Fibroblast of lung (primary cell): ENCODE data around the gene GALNT17. TPM values are rescaled to one million over a fixed set of nuclear protein-coding genes. Genes with fewer than 3 reads are reported as not detected.

ENCODE experiments used
- DNase-seq, 2 donors: peaks; one replicate each; pipeline versions ENCODE4 v3.0.0 to v3.0.0-alpha.2; 2010; ENCODE audit warnings: low read depth in 2 of 2
- H2AFZ ChIP-seq: 2 replicates; pipeline ENCODE4 v1.5.1; 2012; ENCODE audit warnings: low read length, control low read depth, inconsistent platforms
- H3K27ac ChIP-seq: 2 replicates; pipeline ENCODE4 v1.5.1; 2011; ENCODE audit warnings: low read length, control low read depth; ENCODE audit not compliant: insufficient read depth
- H3K27me3 ChIP-seq: 2 replicates; pipeline ENCODE4 v1.5.1; 2011; ENCODE audit warnings: mild to moderate bottlenecking, low read length; ENCODE audit not compliant: control insufficient read depth, insufficient read depth
- H3K36me3 ChIP-seq: 2 replicates; pipeline ENCODE4 v1.5.1; 2011; ENCODE audit warnings: low read length; ENCODE audit not compliant: control insufficient read depth, insufficient read depth
- H3K4me1 ChIP-seq: 2 replicates; pipeline ENCODE4 v1.5.1; 2011; ENCODE audit warnings: low read length; ENCODE audit not compliant: control insufficient read depth, insufficient read depth; ENCODE audit errors: extremely low read depth
- H3K4me2 ChIP-seq: 2 replicates; pipeline ENCODE4 v1.5.1; 2011; ENCODE audit warnings: low read length, control low read depth; ENCODE audit not compliant: insufficient read depth; ENCODE audit errors: extremely low read depth
- H3K4me3 ChIP-seq, 4 experiments: fragments of 200-600 bp in 1 of 4; sonication (generic) in 1 of 4; replicated peaks in 1 of 4; 2 replicates each; pipeline ENCODE4 v1.5.1; 2011 to 2016; ENCODE audit warnings: low read length in 4 of 4, low read depth in 3 of 4, mild to moderate bottlenecking in 3 of 4, control low read depth in 2 of 4, inconsistent platforms in 1 of 4, mixed read lengths in 1 of 4; ENCODE audit not compliant: insufficient read depth in 1 of 4; ENCODE audit errors: control extremely low read depth in 1 of 4
- H3K79me2 ChIP-seq: 2 replicates; pipeline ENCODE4 v1.5.1; 2012; ENCODE audit warnings: mild to moderate bottlenecking, low read length, inconsistent platforms; ENCODE audit not compliant: control insufficient read depth, insufficient read depth
- H3K9ac ChIP-seq: 2 replicates; pipeline ENCODE4 v1.5.1; 2011; ENCODE audit warnings: mild to moderate bottlenecking, low read length, control low read depth; ENCODE audit not compliant: insufficient read depth
- H3K9me3 ChIP-seq: 2 replicates; pipeline ENCODE4 v1.5.1; 2012; ENCODE audit warnings: low read depth, low read length; ENCODE audit not compliant: control insufficient read depth, insufficient read depth
- H4K20me1 ChIP-seq: 2 replicates; pipeline ENCODE4 v1.5.1; 2011; ENCODE audit warnings: low read length; ENCODE audit not compliant: control insufficient read depth, insufficient read depth; ENCODE audit errors: extremely low read depth
- EZH2 ChIP-seq: IDR thresholded peaks from 2 replicates; pipeline ENCODE4 v1.5.1; 2012; ENCODE audit warnings: low read length, control low read depth, mild to moderate bottlenecking; ENCODE audit errors: missing control alignments
- polyA plus RNA-seq, 2 donors: library from polyadenylated mRNA; depleted of rRNA in 1 of 2; stranded (reverse) in 1 of 2; unstranded in 1 of 2; fragments of >200 nt; gene quantifications; 2 replicates each; pipeline ENCODE4 v1.2.1, GENCODE V29; 2011 to 2012; ENCODE audit warnings: missing spikeins in 1 of 2
- total RNA-seq: library from RNA; depleted of rRNA; stranded (reverse); fragments of >200 nt; gene quantifications from 2 replicates; pipeline ENCODE4 v1.2.1, GENCODE V29; 2014
- TF ChIP-seq, protein P1 (sequence below), 2 donors: IDR thresholded peaks in 1 of 2; conservative IDR thresholded peaks in 1 of 2; 1 replicate in 1 of 2; 2 replicates in 1 of 2; pipeline ENCODE4 v1.5.1; 2011 to 2012; ENCODE audit warnings: low read length in 2 of 2, control low read depth in 1 of 2, inconsistent platforms in 1 of 2, low read depth in 1 of 2, mild to moderate bottlenecking in 1 of 2

The GALNT17 gene
- total and polyA plus RNA-seq, 2 donors (not counting 1 experiment from before 2014, with no cell fraction given) = under 0.01 TPM; not detected in 1

DNA sequence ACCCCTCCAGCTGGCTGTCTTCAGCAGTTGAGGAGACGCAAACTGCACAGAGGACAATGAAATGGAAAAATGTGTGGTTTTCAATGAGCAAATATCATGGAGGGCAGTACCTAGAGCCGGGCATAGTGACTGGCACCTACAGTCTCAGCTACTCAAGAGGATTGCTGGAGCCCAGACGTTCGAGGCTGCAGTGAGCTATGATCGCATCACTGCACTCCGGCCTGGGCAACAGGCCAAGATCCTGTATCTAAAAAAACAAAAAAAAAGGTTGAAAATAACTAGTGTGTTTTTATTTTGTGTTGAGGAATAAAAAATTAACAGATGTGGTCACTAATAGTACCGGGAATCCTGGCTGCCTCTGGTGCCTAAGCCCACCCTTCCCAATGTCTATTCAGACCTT, 345.5 kb downstream of the GALNT17 start:
- H3K9ac ChIP-seq = no peak overlapping the region
- no peak overlapping the region for H2AFZ ChIP-seq
- DNase-seq = no peak
- H3K4me2 ChIP-seq = no peak overlapping the region
- no peak overlapping the region for H3K4me3 ChIP-seq
- H3K27me3 ChIP-seq = no peaks in the 10 kb centered on the region
- TF ChIP-seq, protein P1, sequence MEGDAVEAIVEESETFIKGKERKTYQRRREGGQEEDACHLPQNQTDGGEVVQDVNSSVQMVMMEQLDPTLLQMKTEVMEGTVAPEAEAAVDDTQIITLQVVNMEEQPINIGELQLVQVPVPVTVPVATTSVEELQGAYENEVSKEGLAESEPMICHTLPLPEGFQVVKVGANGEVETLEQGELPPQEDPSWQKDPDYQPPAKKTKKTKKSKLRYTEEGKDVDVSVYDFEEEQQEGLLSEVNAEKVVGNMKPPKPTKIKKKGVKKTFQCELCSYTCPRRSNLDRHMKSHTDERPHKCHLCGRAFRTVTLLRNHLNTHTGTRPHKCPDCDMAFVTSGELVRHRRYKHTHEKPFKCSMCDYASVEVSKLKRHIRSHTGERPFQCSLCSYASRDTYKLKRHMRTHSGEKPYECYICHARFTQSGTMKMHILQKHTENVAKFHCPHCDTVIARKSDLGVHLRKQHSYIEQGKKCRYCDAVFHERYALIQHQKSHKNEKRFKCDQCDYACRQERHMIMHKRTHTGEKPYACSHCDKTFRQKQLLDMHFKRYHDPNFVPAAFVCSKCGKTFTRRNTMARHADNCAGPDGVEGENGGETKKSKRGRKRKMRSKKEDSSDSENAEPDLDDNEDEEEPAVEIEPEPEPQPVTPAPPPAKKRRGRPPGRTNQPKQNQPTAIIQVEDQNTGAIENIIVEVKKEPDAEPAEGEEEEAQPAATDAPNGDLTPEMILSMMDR (conservative IDR thresholded peaks at IDR 0.05 in 1 of 2, IDR thresholded peaks at IDR 0.05 in 1 of 2; ENCODE audit: low read depth in 1 of 2, low read length in 2 of 2) = no peak
- no peak for TF ChIP-seq EZH2
- H4K20me1 ChIP-seq = no peaks in the 10 kb centered on the region
- H3K9me3 ChIP-seq = no peaks in the 10 kb centered on the region
- no peak overlapping the region for H3K27ac ChIP-seq
- H3K36me3 ChIP-seq = no peaks in the 10 kb centered on the region
- no peaks in the 10 kb centered on the region for H3K79me2 ChIP-seq
- H3K4me1 ChIP-seq = no peaks in the 10 kb centered on the region

DNA sequence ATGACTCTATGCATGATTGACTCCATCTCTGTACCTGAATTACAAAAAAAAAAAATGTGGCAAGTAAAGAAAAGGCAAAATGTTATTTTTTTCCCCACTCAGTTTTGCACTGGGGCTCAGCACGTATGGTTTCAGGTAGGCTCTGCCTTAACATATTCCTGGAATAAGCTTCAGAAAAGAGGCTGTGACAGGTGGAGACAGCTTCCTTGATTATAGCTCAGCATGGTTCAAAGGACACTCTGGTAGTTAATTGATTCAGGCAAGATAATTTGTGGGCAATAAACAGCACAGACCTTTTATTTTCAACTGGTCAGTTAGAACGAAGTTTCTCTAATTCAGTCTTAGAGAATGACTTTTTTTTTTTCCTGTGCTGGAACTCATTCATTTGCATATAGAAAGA, 347.3 kb downstream of the GALNT17 start:
- no peaks in the 10 kb centered on the region for H3K36me3 ChIP-seq
- H3K4me3 ChIP-seq = no peak overlapping the region
- H3K79me2 ChIP-seq = no peaks in the 10 kb centered on the region
- no peak for TF ChIP-seq EZH2
- TF ChIP-seq, protein P1 (conservative IDR thresholded peaks at IDR 0.05 in 1 of 2, IDR thresholded peaks at IDR 0.05 in 1 of 2; ENCODE audit: low read depth in 1 of 2, low read length in 2 of 2) = no peak
- no peak overlapping the region for H3K27ac ChIP-seq
- no peak overlapping the region for H3K4me2 ChIP-seq
- no peak overlapping the region for H3K9ac ChIP-seq
- DNase-seq = no peak
- H2AFZ ChIP-seq = no peak overlapping the region
- H3K27me3 ChIP-seq = no peaks in the 10 kb centered on the region
- H3K9me3 ChIP-seq = no peaks in the 10 kb centered on the region
- no peaks in the 10 kb centered on the region for H4K20me1 ChIP-seq
- no peaks in the 10 kb centered on the region for H3K4me1 ChIP-seq

DNA sequence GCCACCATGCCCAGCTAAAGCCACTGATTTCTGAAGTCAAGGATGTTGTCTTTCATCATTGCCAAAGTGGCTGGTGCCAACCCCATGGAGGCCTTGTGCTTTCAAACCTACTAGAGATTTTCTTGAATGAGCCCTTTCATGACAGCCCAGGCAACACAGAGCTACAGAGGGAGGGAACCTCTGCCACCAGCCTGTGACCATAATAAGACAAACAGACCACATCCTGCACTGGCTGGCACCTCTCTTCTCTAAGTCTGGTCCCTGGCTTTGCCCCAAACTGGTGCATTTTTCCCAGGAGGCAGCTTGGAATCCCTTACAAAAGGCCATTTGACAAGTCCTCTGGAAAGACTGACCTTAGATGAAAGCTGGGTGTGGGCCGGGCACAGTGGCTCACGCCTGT, 348.8 kb downstream of the GALNT17 start:
- Histone ChIP-seq H3K36me3 (no peaks in the 10 kb centered on the region), H3K4me3 (no peak overlapping the region), H3K9ac (no peak overlapping the region), H3K27ac (no peak overlapping the region), H3K27me3 (no peaks in the 10 kb centered on the region), H3K9me3 (no peaks in the 10 kb centered on the region), H3K79me2 (no peaks in the 10 kb centered on the region), H2AFZ (no peak overlapping the region), H3K4me1 (no peaks in the 10 kb centered on the region), H3K4me2 (no peak overlapping the region), H4K20me1 (no peaks in the 10 kb centered on the region)
- TF ChIP-seq, protein P1 (conservative IDR thresholded peaks at IDR 0.05 in 1 of 2, IDR thresholded peaks at IDR 0.05 in 1 of 2; ENCODE audit: low read depth in 1 of 2, low read length in 2 of 2) = no peak
- no peak for DNase-seq
